Vagina (tissue), 2 donors: ENCODE results near the gene POU2AF3.

ENCODE experiments used
- CTCF ChIP-seq, 3 experiments: fragments of 450-650 bp in 2 of 3; fragments of 200-600 bp in 1 of 3; sonication (generic) in 1 of 3; IDR thresholded peaks; one replicate each; pipeline ENCODE4 v1.5.1; 2017 to 2019; ENCODE audit warnings: antibody characterized with exemption in 3 of 3, mild to moderate bottlenecking in 2 of 3, moderate library complexity in 2 of 3
- POLR2A ChIP-seq, 2 donors: fragments of 450-650 bp; IDR thresholded peaks; one replicate each; pipeline ENCODE4 v1.6.1; 2017; ENCODE audit warnings: antibody characterized with exemption in 2 of 2, mild to moderate bottlenecking in 2 of 2, moderate library complexity in 2 of 2
- POLR2AphosphoS5 ChIP-seq, 2 donors: sonication (generic); formaldehyde crosslinking; IDR thresholded peaks; one replicate each; pipeline ENCODE4 v1.9.0; 2017; ENCODE audit warnings: antibody characterized with exemption in 2 of 2, mild to moderate bottlenecking in 2 of 2, low read depth in 1 of 2; ENCODE audit not compliant: insufficient read depth in 1 of 2

GRCh38 chr11:111300569-111300968 lies 2.2 kb downstream of the POU2AF3 start:
- no peak for TF ChIP-seq POLR2A (IDR thresholded peaks at IDR 0.05)
- TF ChIP-seq CTCF (IDR thresholded peaks at IDR 0.05) = no peak
- no peak for TF ChIP-seq POLR2AphosphoS5 (IDR thresholded peaks at IDR 0.05; ENCODE audit: insufficient read depth in 1 of 2, low read depth in 1 of 2)
